Breast epithelium (tissue), 3 donors: Measurements from ENCODE around the gene PRKD2.

Experiments used
- POLR2A ChIP-seq: fragments of 450-650 bp; IDR thresholded peaks from one replicate; pipeline ENCODE4 v1.6.1; 2016; ENCODE audit warnings: antibody characterized with exemption, mild to moderate bottlenecking, moderate library complexity
- TF ChIP-seq, protein P1 (sequence below), 3 donors: fragments of 450-650 bp; IDR thresholded peaks; one replicate each; pipeline ENCODE4 v1.5.1; 2016 to 2017; ENCODE audit warnings: antibody characterized with exemption in 3 of 3, mild to moderate bottlenecking in 3 of 3, moderate library complexity in 3 of 3

DNA sequence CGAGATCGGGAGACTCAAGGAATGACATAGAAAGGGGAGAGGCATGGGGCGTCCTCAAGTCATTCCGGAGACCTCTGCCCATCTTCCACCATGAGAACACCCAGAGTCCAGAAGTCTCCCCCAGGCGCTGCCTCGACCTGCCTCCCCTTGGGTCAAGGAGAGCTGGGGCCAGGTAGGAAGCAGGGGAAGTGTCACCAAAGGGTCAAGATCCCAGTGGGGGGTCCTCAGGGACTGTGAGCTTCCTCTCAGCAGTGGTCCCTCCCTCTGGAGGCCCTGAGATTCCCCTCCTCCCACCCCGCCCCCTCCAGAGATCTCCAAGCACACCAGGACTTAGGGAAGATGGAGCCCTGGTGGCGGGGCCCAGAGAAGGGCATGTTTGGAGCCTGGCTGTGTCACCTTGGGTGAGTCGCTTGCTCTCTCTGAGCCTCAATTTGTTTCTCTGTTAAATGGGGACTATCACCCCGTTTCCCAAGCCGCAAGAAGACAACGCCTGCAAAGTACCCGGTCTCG lies 56.9 kb downstream of the PRKD2 start:
- TF ChIP-seq, protein P1, sequence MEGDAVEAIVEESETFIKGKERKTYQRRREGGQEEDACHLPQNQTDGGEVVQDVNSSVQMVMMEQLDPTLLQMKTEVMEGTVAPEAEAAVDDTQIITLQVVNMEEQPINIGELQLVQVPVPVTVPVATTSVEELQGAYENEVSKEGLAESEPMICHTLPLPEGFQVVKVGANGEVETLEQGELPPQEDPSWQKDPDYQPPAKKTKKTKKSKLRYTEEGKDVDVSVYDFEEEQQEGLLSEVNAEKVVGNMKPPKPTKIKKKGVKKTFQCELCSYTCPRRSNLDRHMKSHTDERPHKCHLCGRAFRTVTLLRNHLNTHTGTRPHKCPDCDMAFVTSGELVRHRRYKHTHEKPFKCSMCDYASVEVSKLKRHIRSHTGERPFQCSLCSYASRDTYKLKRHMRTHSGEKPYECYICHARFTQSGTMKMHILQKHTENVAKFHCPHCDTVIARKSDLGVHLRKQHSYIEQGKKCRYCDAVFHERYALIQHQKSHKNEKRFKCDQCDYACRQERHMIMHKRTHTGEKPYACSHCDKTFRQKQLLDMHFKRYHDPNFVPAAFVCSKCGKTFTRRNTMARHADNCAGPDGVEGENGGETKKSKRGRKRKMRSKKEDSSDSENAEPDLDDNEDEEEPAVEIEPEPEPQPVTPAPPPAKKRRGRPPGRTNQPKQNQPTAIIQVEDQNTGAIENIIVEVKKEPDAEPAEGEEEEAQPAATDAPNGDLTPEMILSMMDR (IDR thresholded peaks at IDR 0.05) = no peak
- TF ChIP-seq POLR2A = no peak
